Activated T-helper 1 cell treated with Interleukin-2 at 50 U/mL for 16 hours (primary cell): ENCODE measurements around the gene GTF2A1.
"Not testable (repeated sequence)": the region's sequence is repeated elsewhere in the genome, so short reads cannot be mapped to it uniquely, and the experiment has no call there.

Source experiments
- DNase-seq: peaks from one replicate; pipeline ENCODE4 v3.0.0-alpha.2; 2020; ENCODE audit warnings: low read depth

GTF2A1 gene

GRCh38 chr14:81220830-81221578, at the start of gene GTF2A1:
Gene GTF2A1, minus strand, starts transcription at chr14:81220959. Its CDS starts 441 bp downstream, at chr14:81220518.
- peak; percentile 94 for DNase-seq

- DNase-seq: no peak
Observed at GRCh38 chr14:81269979-81270375, 49.2 kb upstream of the GTF2A1 start.

- DNase-seq: no peak
Observed at GRCh38 chr14:81269100-81269978, 48.6 kb upstream of the GTF2A1 start.

GRCh38 chr14:81268016-81268416, 47.3 kb upstream of the GTF2A1 start:
- no peak for DNase-seq

GRCh38 chr14:81265636-81266169, 44.9 kb upstream of the GTF2A1 start:
- no peak for DNase-seq

GRCh38 chr14:81264671-81265070, 43.9 kb upstream of the GTF2A1 start:
- DNase-seq: no peak

- DNase-seq: no peak
Observed at GRCh38 chr14:81263777-81264410, 43.1 kb upstream of the GTF2A1 start.

- no peak for DNase-seq
Observed at GRCh38 chr14:81261176-81261575, 40.4 kb upstream of the GTF2A1 start.

GRCh38 chr14:81260732-81261131, 40.0 kb upstream of the GTF2A1 start:
- DNase-seq: no peak

GRCh38 chr14:81256289-81256960, 35.7 kb upstream of the GTF2A1 start:
- DNase-seq: no peak

- no peak for DNase-seq
Observed at GRCh38 chr14:81252278-81252677, 31.5 kb upstream of the GTF2A1 start.

- DNase-seq: no peak
Observed at GRCh38 chr14:81247271-81247766, 26.6 kb upstream of the GTF2A1 start.

GRCh38 chr14:81246461-81247270, 25.9 kb upstream of the GTF2A1 start:
- DNase-seq: no peak

GRCh38 chr14:81245771-81246170, 25.0 kb upstream of the GTF2A1 start:
- no peak for DNase-seq

- DNase-seq: not testable (repeated sequence)
Observed at GRCh38 chr14:81244431-81244830, 23.7 kb upstream of the GTF2A1 start.

- no peak for DNase-seq
Observed at GRCh38 chr14:81243499-81243898, 22.7 kb upstream of the GTF2A1 start.

GRCh38 chr14:81236849-81237248, 16.1 kb upstream of the GTF2A1 start:
- DNase-seq: not testable (repeated sequence)

GRCh38 chr14:81236138-81236537, 15.4 kb upstream of the GTF2A1 start:
- no peak for DNase-seq

GRCh38 chr14:81235096-81235495, 14.3 kb upstream of the GTF2A1 start:
- DNase-seq: no peak

GRCh38 chr14:81234278-81234677, 13.5 kb upstream of the GTF2A1 start:
- no peak for DNase-seq

- no peak for DNase-seq
Observed at GRCh38 chr14:81233615-81234014, 12.9 kb upstream of the GTF2A1 start.
